IPS-18a (cell line): ENCODE results near the gene ADCY2.

Experiments used
- H3K27ac ChIP-seq: one replicate; pipeline ENCODE4 v1.5.1; 2013; ENCODE audit warnings: low read length
- H3K27me3 ChIP-seq: one replicate; pipeline ENCODE4 v1.6.1; 2013; ENCODE audit warnings: mild to moderate bottlenecking, low read length; ENCODE audit not compliant: control insufficient read depth, insufficient read depth
- H3K36me3 ChIP-seq: one replicate; pipeline ENCODE4 v1.6.1; 2013; ENCODE audit warnings: low read depth, low read length; ENCODE audit not compliant: control insufficient read depth
- H3K4me1 ChIP-seq: one replicate; pipeline ENCODE4 v1.6.1; 2013; ENCODE audit warnings: low read depth, low read length; ENCODE audit not compliant: control insufficient read depth
- H3K4me3 ChIP-seq: one replicate; pipeline ENCODE4 v1.5.1; 2013; ENCODE audit warnings: low read length
- H3K9ac ChIP-seq: one replicate; pipeline ENCODE4 v1.6.1; 2013; ENCODE audit warnings: mild to moderate bottlenecking, low read length, moderate library complexity
- H3K9me3 ChIP-seq: one replicate; pipeline ENCODE4 v1.6.1; 2013; ENCODE audit warnings: low read depth, low read length; ENCODE audit not compliant: control insufficient read depth

Gene ADCY2

DNA sequence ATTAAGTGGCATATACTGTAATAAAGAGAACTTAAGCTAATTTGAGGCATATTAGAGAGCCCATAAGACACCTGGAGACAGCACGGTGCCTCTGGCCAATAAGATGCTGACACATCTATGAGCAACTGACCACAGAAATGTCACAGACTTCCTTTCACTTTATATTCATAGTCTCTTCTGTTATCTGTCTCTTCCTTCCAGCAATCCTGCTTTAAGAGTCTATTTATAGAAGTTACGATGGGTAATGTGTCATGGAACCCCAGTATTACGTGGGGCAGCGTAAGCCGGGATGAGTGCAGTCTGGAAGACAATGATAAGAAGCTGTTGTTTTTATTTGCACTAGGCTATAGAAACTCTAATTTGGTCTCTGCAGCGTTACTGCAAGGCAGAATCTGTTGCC, 318.2 kb downstream of the ADCY2 start:
- H3K27me3 ChIP-seq = no peaks in the 10 kb centered on the region
- H3K9ac ChIP-seq = no peak overlapping the region
- H3K36me3 ChIP-seq = peaks cover 4% of the 10 kb centered on the region
- no peaks in the 10 kb centered on the region for H3K9me3 ChIP-seq
- no peak overlapping the region for H3K27ac ChIP-seq
- peaks cover 4% of the 10 kb centered on the region for H3K4me1 ChIP-seq
- H3K4me3 ChIP-seq = no peak overlapping the region

DNA sequence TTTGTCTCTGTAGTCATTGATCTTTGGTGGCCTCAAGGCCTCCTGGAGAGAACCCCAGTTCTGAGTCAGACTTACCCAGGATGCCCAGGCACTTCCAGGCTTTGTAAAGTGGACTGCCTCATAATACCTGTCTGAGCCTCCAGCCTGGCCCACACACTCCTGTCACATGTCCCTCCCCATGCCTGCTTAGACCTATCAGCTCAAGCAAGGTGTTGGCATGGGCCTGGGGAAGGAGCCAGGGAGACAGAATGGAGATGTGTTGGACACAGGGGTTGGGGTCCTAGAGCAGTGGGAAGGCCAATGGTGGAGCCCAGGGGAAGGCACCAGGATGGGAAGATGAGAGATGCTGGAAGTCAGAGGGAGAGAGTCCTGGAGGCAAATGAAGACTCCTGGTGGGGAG, 318.8 kb downstream of the ADCY2 start:
- H3K9ac ChIP-seq = no peak overlapping the region

DNA sequence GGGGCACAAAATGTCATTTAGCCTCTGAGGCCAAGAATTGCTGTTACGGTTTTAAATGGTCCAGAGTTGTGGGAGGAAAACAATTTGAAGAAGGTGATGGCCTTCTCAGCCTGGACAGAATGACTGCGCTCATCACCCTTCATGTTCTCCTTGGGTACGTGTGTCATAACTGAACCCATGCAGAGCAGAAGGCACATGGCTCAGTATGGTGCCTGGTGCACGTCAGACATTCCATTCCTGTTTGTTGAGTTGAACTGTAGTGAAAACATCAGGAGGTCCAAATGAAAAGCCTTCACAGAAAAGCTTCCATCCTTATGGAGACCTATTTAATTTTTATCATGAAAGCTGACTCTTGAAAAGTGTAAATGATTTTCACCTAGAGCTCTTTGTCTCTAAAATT, 321.8 kb downstream of the ADCY2 start:
- Histone ChIP-seq H3K9me3 (no peaks in the 10 kb centered on the region), H3K27me3 (no peaks in the 10 kb centered on the region), H3K4me1 (peaks cover 4% of the 10 kb centered on the region), H3K9ac (no peak overlapping the region), H3K4me3 (no peak overlapping the region), H3K36me3 (peaks cover 4% of the 10 kb centered on the region), H3K27ac (no peak overlapping the region)

More for the DNA sequence above, 318.8 kb downstream of the ADCY2 start:
- no peak overlapping the region for H3K4me3 ChIP-seq
- H3K9me3 ChIP-seq = no peaks in the 10 kb centered on the region
- H3K27ac ChIP-seq = no peak overlapping the region
- H3K4me1 ChIP-seq = peaks cover 4% of the 10 kb centered on the region
- peaks cover 4% of the 10 kb centered on the region for H3K36me3 ChIP-seq
- H3K27me3 ChIP-seq = no peaks in the 10 kb centered on the region

DNA sequence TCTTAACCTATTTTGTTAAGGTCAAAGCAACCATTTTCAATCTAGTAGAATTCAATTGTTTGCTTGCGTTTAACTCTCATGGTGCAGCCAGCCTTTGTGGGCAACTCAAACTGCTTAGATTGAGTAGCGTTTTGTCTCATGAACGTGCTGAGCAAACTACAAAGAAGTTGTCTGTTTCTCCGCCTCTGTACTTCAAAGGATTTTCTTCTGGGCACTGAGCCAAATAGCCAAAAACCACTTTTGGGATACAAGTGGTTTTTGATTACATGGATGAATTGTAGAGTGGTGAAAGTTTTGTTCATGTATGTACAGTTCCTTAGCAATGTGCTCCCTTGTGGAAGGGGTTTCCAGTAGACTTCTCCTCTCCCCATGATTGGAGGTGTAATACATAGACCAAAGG, 332.1 kb downstream of the ADCY2 start:
- Histone ChIP-seq H3K27me3 (no peaks in the 10 kb centered on the region), H3K36me3 (peaks cover 3% of the 10 kb centered on the region), H3K27ac (no peak overlapping the region), H3K4me1 (no peaks in the 10 kb centered on the region), H3K9ac (no peak overlapping the region), H3K9me3 (no peaks in the 10 kb centered on the region), H3K4me3 (no peak overlapping the region)

DNA sequence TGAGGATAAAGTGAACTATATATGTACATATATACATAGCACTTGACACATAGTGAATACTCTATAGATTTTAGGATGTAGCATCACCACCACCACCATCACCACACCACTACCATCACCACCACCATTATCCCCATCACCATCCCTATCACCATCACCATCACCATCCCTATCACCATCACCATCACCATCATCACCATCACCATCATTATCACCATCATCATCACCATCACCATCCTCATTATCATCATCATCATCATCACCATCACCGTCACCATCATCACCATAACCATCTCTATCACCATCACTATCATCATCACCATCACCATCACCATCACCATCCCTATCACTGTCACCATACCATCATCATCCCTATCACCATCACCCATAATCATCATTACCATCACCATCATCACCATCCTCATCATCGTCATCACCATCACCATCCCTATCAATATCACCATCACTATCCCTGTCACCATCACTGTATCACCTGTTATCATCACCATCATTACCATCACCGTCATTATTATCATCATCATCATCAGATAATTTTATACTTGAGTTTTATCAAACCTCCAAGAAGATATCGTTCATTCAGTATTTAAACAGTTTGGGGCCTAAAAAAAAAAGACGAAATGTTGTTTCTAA, 345.6 kb downstream of the ADCY2 start:
- H3K36me3 ChIP-seq = peaks cover 2% of the 10 kb centered on the region
- no peak overlapping the region for H3K4me3 ChIP-seq
- no peaks in the 10 kb centered on the region for H3K9me3 ChIP-seq

DNA sequence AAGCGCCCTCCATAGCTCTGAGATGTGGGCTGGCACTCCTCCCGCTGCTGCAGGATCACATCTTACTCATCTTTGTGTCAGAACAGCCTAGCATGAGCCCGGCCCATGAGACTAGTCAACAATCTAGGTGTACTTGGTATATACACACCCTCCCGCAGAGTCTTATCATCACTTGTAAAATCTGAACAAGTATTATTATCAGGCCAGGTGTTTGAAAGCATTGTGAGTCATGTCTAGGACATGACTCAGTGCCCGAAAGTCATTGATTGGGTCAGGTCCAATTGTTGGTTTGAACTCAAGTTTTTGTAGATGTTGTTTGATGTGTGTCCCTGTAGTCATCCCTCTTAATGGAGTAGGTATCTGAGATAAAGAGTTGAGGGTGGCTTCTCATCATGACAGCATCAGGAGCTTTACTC, 346.3 kb downstream of the ADCY2 start:
- no peak overlapping the region for H3K27ac ChIP-seq
- H3K4me1 ChIP-seq = no peaks in the 10 kb centered on the region
- H3K4me3 ChIP-seq = no peak overlapping the region

More for the DNA sequence above, 345.6 kb downstream of the ADCY2 start:
- Histone ChIP-seq H3K27ac (no peak overlapping the region), H3K4me1 (no peaks in the 10 kb centered on the region), H3K27me3 (no peaks in the 10 kb centered on the region), H3K9ac (no peak overlapping the region)

DNA sequence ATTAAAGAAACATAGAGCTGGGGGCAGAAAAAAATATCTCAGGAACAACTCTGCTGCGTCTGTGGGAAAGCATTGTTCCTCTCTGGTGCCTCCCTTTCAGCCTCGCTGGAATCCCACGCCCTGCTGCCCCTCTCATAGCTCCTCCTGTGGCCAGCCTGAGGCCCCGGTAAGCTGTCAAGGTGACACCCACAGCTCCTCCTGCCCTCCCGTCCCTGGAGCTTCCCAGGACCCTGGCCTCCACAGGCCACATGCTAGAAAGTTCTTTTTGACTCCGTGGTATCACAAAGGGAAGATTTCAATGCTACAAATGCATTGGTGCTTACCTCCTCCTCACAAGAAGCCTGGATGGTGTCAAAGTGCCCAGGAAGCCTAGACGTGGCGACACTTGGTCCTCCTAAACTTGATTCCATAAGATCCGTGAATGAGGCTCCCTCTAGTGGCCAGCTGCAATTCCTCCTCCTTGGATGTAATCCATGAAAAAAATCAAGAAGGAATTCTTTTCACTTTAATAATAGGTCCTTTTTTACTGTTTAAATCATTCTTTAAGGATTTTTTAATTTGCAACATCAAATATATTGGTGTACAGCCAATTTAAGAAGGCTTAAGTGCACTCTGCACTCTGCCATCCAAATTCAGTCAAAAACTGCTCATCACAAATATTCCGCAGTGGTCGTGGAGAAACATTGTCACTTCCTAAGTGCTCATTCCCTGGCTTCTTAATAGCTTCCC, 350.1 kb downstream of the ADCY2 start:
- peaks cover 2% of the 10 kb centered on the region for H3K36me3 ChIP-seq
- H3K4me1 ChIP-seq = no peaks in the 10 kb centered on the region
- H3K4me3 ChIP-seq = no peak overlapping the region
- no peak overlapping the region for H3K27ac ChIP-seq
- H3K9ac ChIP-seq = no peak overlapping the region
- no peaks in the 10 kb centered on the region for H3K27me3 ChIP-seq
- no peaks in the 10 kb centered on the region for H3K9me3 ChIP-seq

More for the DNA sequence above, 346.3 kb downstream of the ADCY2 start:
- Histone ChIP-seq H3K36me3 (peaks cover 2% of the 10 kb centered on the region), H3K9ac (no peak overlapping the region), H3K9me3 (no peaks in the 10 kb centered on the region), H3K27me3 (no peaks in the 10 kb centered on the region)

DNA sequence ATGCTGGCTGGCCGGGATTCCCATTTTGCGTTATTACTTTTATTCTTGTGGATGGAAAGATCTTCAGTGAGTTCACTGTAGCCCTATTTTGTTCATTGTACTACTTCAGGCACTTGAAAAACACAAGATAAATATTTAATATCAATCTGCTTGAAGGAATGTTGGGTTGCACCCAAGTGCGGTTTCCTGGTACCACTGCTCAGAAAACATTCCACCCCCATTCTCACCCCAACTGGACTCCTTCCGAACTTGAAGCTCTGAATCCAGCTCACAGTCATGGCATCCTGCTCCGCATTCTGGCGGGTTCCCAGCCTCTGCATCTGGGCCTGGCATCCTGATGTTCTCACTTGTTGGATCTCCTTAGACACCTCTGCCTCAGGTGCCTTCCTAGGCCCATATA, 351.8 kb downstream of the ADCY2 start:
- peaks cover 2% of the 10 kb centered on the region for H3K36me3 ChIP-seq
- no peak overlapping the region for H3K4me3 ChIP-seq
- no peaks in the 10 kb centered on the region for H3K9me3 ChIP-seq
- H3K27me3 ChIP-seq = no peaks in the 10 kb centered on the region
- no peak overlapping the region for H3K27ac ChIP-seq
- no peak overlapping the region for H3K9ac ChIP-seq
- H3K4me1 ChIP-seq = no peaks in the 10 kb centered on the region

DNA sequence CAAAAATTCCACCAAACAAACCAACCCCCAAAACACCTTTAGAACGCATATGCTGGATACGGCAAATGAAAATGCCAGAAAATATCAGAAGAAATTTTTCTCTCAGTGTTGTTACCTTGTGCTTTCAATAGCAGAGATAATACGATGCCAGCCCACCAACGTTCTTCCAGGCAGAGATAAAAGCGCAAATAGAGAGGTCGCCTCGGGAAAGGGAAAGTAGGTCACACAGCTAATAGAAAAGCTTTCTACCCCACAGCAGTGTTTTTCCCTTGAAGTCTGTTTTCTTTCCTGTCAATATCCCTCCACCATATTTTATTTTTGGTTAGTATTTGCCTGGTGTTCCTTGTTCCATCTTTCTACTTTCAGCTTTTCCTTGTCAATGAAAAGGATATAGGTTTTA, 353.7 kb downstream of the ADCY2 start:
- H3K9me3 ChIP-seq = no peaks in the 10 kb centered on the region
- no peaks in the 10 kb centered on the region for H3K27me3 ChIP-seq

DNA sequence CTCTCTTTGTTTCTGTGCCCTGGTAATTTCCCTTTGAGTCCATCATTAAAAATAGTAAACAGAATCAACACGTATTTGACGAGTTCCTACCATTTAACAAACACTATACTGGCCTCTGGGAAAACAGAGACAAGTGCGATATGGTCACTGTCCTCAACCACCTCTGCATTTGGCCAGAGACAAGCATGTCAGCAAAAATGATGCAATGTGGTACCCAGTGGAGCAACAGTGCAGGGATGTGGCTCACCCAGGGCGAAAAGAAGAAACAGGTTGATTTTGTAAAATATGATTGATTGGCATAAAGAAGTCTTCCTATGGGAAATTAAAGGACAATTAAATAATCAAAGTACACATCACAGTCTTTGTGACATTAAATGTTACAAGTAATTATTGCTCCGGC, 355.9 kb downstream of the ADCY2 start:
- Histone ChIP-seq H3K27me3 (no peaks in the 10 kb centered on the region), H3K36me3 (no peaks in the 10 kb centered on the region), H3K27ac (no peak overlapping the region), H3K9me3 (no peaks in the 10 kb centered on the region), H3K4me3 (no peak overlapping the region), H3K4me1 (no peaks in the 10 kb centered on the region), H3K9ac (no peak overlapping the region)

More for the DNA sequence above, 353.7 kb downstream of the ADCY2 start:
- Histone ChIP-seq H3K9ac (no peak overlapping the region), H3K4me1 (no peaks in the 10 kb centered on the region), H3K27ac (no peak overlapping the region), H3K4me3 (no peak overlapping the region), H3K36me3 (peaks cover 2% of the 10 kb centered on the region)

DNA sequence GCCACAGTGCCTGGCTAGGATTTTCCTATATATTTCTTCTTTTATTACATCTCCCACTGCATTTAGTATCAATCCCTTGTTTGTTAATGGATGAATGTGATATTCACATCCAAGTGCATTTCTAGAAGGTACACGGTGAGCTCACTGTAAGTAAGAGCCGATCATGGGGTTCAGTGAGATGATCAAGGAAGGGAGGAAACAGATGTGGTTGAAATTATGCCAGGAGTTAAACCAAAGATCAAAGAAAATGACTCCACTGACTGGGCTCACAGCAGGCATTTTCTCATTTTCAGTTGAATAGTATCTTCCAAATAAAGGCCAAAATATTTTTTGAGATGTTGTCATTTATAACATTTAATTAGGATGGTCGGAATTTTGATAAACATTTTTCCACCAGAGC, 357.2 kb downstream of the ADCY2 start:
- Histone ChIP-seq H3K36me3 (no peaks in the 10 kb centered on the region), H3K9ac (no peak overlapping the region), H3K4me1 (no peaks in the 10 kb centered on the region), H3K4me3 (no peak overlapping the region), H3K9me3 (no peaks in the 10 kb centered on the region), H3K27ac (no peak overlapping the region), H3K27me3 (no peaks in the 10 kb centered on the region)

DNA sequence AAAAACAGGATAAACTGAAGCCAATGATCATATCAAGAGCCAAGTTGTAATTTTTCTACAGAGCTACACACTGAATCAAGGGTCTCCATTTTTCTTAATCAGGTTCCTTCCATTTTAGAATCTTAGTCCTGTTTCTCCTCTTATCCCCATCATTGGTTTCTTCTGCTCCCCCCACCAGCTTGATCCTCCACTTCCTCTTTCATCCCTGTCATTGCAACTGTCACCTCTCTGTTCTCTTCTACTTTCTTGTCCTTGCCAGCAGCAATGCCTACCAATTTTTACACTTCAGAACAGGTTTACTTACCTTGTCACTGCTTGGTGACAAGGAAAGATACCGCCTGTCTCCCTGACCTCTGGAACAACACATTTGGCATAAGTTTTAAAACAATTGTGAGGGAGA, 357.7 kb downstream of the ADCY2 start:
- Histone ChIP-seq H3K36me3 (no peaks in the 10 kb centered on the region), H3K9me3 (no peaks in the 10 kb centered on the region), H3K27me3 (no peaks in the 10 kb centered on the region), H3K9ac (no peak overlapping the region), H3K4me1 (no peaks in the 10 kb centered on the region), H3K4me3 (no peak overlapping the region), H3K27ac (no peak overlapping the region)
